ENCODE data around the gene TFPT. TPM values are rescaled to one million over a fixed set of nuclear protein-coding genes. Genes with fewer than 3 reads are reported as not detected.

TFPT gene
- total and polyA plus RNA-seq, 2 of the 13 experiments (the other 11 are each of a cell fraction or from before 2014, with no cell fraction given): 8.4 to 10.7 TPM

- no peak for TF ChIP-seq BCLAF1 (IDR thresholded peaks at IDR 0.05)
- TF ChIP-seq ZEB1 (IDR thresholded peaks at IDR 0.05; ENCODE audit: insufficient replicate concordance, low read depth): no peak
- TF ChIP-seq GTF3A (CRISPR knock-in tag; conservative IDR thresholded peaks at IDR 0.05): no peak
- no peak for TF ChIP-seq SOX6 (IDR thresholded peaks at IDR 0.05)
- no peak; the same call in 1 of the 2 replicates for TF ChIP-seq SOX6 (CRISPR knock-in tag; IDR thresholded peaks at IDR 0.05)
- TF ChIP-seq BCL6 (CRISPR knock-in tag; IDR thresholded peaks at IDR 0.05): no peak
- no peak for TF ChIP-seq ZNF18 (CRISPR knock-in tag; IDR thresholded peaks at IDR 0.05; ENCODE audit: insufficient replicate concordance)
- TF ChIP-seq GTF2F1 (IDR thresholded peaks at IDR 0.05; ENCODE audit: low read length): no peak
- TF ChIP-seq ZNF878 (CRISPR knock-in tag; IDR thresholded peaks at IDR 0.05): no peak
- peak; percentile 13; the same call in 1 of the 2 replicates for TF ChIP-seq ZNF205 (CRISPR knock-in tag; IDR thresholded peaks at IDR 0.05)
- TF ChIP-seq SMARCE1 (IDR thresholded peaks at IDR 0.05; ENCODE audit: borderline replicate concordance): no peak
- TF ChIP-seq ZNF276 (CRISPR knock-in tag; IDR thresholded peaks at IDR 0.05; ENCODE audit: low read depth): no peak
- TF ChIP-seq UBTF (CRISPR knock-in tag; IDR thresholded peaks at IDR 0.05): no peak
- TF ChIP-seq ZNF10 (CRISPR knock-in tag; IDR thresholded peaks at IDR 0.05; ENCODE audit: borderline replicate concordance, low read depth): no peak
- no peak for TF ChIP-seq SMAD1 (CRISPR knock-in tag; IDR thresholded peaks at IDR 0.05; ENCODE audit: borderline replicate concordance, low read depth)
- no peak for TF ChIP-seq REPIN1 (CRISPR knock-in tag; IDR thresholded peaks at IDR 0.05; ENCODE audit: borderline replicate concordance, low read depth)
- no peak for TF ChIP-seq SETDB1 (CRISPR knock-in tag; IDR thresholded peaks at IDR 0.05; ENCODE audit: borderline replicate concordance)
- TF ChIP-seq ZIK1 (CRISPR knock-in tag; IDR thresholded peaks at IDR 0.05; ENCODE audit: borderline replicate concordance, low read depth): no peak
- TF ChIP-seq AKAP8 (CRISPR knock-in tag; IDR thresholded peaks at IDR 0.05): no peak
- TF ChIP-seq ZSCAN12 (CRISPR knock-in tag; IDR thresholded peaks at IDR 0.05): no peak
- TF ChIP-seq CEBPG (CRISPR knock-in tag; IDR thresholded peaks at IDR 0.05): no peak
Observed at GRCh38 chr19:54137699-54138488, 22.4 kb upstream of the TFPT start, which contains the start of gene CNOT3 (continued).
